ENCODE data around the gene OR2T4.

The OR2T4 gene, protein sequence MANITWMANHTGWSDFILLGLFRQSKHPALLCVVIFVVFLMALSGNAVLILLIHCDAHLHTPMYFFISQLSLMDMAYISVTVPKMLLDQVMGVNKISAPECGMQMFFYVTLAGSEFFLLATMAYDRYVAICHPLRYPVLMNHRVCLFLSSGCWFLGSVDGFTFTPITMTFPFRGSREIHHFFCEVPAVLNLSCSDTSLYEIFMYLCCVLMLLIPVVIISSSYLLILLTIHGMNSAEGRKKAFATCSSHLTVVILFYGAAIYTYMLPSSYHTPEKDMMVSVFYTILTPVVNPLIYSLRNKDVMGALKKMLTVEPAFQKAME

DNA sequence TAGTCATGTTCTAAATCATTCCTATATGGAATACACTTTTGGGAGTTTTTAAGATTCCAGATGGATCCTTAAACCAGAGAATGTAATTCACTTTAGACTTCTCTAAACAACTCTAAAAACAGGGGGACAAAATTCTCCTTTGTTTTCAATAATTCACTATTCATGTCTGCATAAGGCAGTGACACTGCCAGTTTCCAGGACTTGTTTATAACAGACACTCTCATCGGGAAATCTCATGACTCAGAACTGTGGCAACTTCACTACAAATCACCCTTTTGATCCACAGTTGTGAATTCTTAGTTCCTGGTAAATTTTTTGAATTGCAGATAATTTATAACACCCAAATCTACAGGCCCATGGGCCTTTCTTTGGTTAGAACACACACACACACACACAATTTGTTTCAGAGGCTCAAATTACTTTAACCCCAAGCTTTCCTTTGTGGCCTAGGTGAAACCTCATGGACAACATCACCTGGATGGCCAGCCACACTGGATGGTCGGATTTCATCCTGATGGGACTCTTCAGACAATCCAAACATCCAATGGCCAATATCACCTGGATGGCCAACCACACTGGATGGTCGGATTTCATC lies at the start of gene OR2T4:
TSS of gene OR2T4 (plus strand) at position 545 of the 595 bp plus-strand sequence. CDS start at position 545, 0 bp downstream.
- no peak for DNase-seq

DNA sequence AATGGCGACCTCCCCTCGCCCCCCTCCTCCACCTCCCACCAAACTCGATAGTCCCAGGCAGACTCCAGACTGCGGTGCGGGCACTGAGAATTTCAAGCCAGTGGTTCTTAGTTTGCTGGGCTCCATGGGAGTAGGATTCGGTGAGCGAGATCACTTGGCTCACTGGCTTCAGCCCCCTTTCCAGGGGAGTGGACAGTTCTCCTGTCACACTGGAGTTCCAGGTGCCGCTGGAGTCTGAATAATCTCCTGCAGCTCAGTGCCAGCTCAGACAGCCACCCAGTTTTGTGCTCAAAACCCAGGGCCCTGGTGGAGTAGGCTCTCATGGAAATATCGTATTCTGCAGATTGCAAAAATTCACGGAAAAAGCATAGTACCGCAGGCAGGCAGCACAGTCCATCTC lies 44.7 kb upstream of the OR2T4 start:
- DNase-seq: no peak

DNA sequence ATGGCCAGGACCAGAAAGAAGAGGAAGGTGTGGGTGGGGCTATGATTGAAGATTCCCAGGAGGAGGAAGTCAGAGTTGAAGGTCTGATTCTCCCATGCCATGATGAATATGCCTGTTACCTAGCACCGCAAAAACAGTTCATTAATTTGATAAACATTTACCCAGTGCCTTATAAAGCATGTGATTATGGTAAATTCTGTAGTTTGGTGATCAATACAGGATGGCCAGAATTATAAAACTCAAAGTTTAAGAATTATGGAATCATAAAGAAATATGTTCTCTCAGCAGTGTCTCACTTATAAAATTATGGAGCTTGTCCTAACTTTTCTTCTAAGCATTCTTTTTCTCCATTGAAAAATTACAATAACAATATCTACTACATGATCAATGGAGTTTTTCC lies 37.0 kb upstream of the OR2T4 start, which contains the start of gene OR2M7:
TSS of gene OR2M7 (minus strand) at position 101 of the 400 bp plus-strand sequence. CDS start at position 101, 0 bp downstream.
- DNase-seq: no peak

DNA sequence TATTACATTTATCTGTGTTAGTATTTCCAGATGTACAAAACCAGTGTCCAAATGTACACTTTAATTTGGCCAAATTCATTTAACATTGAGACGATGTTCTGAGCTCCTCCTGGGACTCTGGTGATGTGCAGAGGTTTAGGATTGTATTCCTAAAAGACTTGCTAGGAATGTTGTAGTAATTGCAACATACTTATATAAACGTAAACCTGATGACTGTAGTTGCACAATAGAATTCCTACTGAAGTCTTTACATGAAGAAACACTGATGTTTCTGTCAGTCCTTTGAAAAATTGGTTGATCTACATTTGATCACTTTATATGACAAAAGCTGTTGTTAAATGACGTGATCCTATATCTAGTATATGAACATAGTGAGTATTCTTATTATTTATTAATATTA lies 18.0 kb upstream of the OR2T4 start:
- no peak for DNase-seq

DNA sequence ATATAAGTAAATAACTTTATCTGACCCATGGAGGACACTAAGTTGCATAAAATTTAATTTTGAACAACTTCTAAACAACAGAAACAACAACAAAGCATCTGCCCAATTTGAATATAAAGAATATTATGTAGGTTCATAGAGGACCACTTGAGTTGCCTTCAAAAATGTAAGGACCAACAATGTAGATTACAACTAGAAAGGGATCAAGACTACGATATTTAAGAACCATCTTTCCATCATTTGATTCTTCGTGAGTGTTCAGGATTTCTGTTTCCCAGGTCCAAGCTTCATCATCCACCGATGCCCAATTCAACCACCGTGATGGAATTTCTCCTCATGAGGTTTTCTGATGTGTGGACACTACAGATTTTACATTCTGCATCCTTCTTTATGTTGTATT lies 13.0 kb upstream of the OR2T4 start, which contains the start of gene OR14C36:
TSS of gene OR14C36 (plus strand) at position 301 of the 400 bp plus-strand sequence. CDS start at position 301, 0 bp downstream.
- no peak for DNase-seq

DNA sequence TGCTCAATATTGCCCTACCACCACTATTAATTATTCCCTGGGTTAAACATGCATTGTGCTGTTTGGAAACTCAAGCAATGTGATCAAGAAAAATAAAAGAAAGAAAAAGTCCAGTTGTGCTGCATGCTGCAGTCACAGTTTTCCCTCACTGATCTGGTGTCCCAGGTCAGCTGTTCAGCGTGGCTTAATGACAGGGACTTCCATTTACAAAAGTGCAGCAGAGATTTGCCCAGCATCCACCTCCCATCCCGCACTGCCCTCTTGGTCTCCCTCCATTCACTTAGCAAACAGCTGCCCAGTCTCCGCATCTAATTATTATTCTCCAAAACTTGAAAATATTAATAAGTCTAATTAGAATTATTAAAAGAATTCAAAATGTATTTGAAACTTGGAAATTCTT lies 2.0 kb upstream of the OR2T4 start:
- DNase-seq: no peak

DNA sequence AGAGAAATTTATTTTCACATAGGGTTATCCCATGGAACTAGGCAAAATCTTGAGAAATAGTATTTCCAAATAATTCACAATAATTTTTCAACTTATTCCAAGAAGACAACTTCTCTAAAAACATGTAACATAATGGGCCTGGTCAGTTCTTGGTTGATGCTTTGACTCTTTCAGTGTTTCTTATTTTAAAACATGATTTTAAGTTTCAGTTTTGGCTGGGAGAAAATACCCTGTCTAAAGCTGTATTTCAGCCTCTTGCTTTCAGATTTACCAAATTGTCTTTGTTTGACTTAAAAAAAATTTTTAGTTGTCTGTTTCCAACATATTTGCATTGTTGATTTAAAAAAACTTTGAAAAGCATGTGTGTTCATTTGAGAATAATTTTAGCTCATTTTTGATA lies 5.1 kb downstream of the OR2T4 start:
- DNase-seq: no peak

DNA sequence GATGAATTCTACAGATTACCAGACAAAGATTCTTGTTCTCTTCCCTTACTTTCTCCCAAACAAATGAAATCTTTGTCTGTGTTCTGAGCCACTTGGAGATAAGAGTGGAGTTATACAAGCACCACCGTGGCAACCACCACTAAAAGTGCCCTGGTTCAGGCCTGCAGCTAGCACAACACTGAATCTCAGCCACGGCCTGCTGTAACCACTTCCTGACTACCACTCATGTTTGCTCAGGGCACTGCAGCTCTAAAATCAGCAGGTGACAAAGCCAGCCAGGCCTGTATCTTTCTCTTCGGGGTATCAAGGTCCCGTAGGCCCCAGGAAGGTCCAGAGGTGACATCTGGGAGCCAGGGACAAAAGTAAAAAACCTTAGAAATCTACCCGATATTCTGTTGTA lies 10.9 kb downstream of the OR2T4 start:
- DNase-seq: no peak

DNA sequence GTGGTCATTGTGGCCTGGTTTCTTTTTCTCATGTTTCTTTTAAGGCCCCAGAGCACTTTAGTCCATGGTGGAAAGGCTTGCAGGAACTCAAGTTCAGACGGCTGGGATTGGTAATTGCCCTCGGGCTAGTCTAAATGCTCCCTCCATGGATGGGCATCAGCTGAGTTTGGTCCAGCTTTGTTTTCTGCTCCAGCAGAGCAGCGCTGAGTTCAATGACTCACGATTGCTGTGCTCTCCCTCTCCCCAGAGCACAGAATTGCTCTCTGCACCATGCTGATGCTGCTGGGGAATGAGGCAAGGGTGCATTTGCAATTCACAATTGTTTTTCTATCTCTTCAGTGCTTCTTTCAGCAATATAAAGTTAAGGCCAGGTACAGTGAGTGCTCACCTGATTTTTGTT lies 12.3 kb downstream of the OR2T4 start:
- no peak for DNase-seq

DNA sequence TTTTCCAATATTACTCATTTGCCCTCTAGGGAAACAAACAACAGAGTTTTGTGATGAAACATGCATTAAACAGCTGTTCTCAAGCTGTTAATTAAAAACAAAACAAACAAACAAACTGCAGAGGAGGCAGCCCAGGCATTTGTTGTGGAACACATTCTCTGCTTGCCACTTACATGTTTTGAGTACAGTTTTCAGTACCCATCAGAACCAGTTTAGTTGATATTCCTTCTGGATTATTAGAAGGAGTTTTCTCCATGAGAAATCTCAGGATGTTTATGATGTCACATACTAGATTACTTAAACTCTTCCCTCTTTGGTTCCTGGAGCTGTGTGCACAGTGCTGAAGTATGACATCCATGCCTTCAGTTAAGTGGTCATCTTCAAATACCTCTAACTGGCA lies 14.0 kb downstream of the OR2T4 start, which contains the start of gene OR2T6:
TSS of gene OR2T6 (plus strand) at position 301 of the 400 bp plus-strand sequence. CDS start 11,863 bp downstream, outside the sequence.
- DNase-seq: no peak

DNA sequence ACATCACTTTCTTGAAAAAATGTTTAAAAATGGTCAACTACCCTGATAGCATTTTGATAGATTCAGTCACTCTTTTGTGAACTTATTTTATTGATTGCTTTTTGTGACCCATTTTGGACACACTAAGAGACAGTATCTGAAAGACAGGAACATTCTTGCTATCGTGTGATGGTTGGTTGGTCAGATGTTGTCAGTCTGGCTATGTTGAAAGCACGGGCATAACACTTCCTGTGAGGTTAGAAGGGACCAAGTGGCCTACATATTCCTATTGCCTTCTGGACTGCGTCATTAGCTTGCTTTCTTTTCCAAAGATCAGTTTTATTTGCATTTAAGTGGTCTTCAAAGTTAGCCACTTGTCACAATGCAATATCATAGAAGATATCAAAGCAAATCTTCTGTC lies 15.5 kb downstream of the OR2T4 start:
- DNase-seq: no peak

DNA sequence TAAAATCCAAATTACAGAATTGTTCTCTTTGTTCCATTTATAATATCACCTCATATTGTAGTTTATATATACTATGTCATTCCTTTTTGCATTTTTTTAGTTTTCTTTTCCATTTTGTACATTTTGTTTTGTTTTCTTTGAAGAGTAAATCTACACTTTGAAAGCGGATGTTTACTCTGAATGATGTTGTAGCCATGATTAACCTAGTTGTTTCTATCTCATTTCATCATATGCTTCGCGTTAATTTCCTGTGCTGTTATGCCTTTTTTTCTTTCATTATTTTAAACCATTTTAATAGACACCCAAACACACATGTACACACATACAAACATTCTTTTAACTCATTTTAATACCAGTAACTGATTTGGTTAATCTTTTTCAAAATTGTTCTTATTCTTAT lies 19.4 kb downstream of the OR2T4 start:
- no peak for DNase-seq

DNA sequence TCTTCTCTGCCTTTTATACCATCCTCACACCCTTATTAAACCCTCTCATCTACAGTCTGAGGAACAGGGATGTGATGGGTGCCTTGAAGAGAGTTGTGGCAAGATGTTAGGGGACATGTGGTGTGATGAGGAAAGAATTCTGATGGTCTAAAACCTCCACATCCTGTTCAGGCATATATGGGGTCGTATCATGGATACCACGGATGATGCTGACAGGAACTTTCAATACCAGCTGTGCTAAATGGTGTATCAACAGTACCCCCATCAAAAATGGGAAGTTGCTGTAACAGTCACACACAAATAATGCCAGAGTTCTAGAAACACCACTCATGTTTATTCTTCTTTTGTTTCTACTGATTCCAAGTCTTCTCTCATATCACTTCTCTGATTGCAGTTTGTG lies 27.0 kb downstream of the OR2T4 start:
- no peak for DNase-seq

DNA sequence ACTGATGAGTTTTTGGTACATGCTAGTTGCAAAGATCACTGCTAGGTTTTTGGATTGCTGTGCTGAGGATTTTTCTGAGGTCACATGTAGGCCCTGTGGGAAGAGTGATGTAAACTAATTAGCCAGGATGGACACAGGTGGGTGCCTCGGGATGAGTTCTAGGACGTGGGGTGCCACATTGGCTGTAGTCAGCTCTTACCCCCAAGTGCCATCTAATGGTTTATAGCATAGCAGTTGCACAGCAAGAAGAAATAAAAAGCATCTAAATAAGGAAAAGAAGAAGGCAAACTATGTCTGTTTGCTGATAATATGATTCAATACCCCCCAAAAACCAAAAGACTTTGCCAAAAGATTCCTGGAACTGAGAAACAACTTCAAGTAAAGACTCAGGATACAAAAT lies 31.6 kb downstream of the OR2T4 start:
- no peak for DNase-seq

DNA sequence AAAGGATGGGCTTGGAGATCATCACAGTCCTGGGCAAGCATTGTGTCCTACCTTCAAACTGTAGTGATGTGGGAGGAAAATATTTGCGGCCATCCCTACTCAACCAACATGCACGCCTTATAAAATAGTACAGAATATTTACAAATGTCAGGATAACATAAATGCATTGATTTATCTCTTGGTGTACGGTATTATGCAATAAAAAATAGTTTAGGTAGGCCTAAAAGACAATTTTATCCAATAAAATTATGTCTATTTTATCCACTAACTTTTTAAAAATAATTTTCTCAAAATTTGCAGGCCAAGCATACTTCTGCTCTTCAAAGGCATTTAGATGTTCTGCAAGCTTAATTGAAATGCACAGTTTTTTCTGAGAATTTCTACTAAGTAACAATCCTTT lies 41.3 kb downstream of the OR2T4 start, which contains the start of gene OR2T1:
TSS of gene OR2T1 (plus strand) at position 301 of the 400 bp plus-strand sequence. CDS start 3,100 bp downstream, outside the sequence.
- DNase-seq: no peak

DNA sequence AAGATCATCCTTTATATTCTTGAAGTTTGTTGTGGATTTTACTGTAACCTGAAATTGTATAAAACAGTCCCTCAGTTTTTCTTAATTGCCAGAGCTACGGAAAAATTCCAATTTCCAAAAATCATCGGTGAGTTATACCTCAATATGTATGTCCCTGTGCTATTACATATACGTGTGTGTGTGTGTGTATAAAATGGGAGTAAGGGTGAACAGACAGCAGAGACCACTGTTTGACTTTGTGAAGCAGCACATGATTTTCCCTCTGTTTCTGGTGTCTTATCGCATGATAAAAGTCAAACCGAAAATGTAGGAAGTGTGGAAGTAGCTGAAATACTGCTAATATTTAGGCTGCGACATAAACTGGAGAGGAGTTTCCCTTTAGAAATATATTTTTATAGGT lies 42.6 kb downstream of the OR2T4 start:
- no peak for DNase-seq

DNA sequence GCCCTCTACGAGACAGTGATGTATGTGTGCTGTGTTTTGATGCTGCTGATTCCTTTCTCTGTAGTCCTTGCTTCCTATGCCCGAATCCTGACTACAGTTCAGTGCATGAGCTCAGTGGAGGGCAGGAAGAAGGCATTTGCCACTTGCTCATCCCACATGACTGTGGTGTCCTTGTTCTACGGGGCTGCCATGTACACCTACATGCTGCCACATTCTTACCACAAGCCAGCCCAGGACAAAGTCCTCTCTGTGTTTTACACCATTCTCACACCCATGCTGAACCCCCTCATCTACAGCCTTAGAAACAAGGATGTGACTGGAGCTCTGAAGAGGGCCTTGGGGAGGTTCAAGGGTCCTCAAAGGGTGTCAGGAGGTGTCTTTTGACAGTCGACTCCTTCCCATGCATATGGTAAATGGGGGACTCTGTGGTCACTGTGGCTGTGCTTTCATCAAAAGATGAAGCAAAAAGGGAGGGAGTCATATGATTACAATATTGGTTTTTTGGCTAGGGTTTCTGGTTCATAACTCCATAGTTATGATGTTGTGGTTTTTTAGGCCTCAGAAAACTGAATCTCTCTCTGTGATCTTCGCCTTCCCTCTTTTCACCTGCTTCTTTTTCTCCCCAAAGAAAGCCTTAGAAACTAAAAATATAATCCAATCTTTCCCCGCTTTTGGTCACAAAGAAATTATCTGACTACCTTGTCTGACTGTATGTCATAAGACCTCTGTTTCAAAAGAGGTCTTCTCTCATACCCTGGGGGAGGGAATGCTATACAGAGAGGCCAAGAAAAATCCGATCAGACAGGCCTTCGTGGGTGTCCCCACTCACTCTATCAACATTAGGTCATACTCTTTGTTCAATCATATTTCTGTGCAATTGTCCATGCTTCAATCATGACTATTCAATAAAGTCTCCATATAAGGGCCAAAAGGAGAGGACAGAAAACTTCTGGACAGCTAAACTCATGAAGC lies 45.5 kb downstream of the OR2T4 start:
- DNase-seq: no peak

Data from activated T-cell treated with anti-CD3 and anti-CD28 coated beads, Interleukin-2, amount 50 U/mL, for 1 hour (primary cell).